ENCODE results near the gene RFX3.

Gene RFX3

DNA sequence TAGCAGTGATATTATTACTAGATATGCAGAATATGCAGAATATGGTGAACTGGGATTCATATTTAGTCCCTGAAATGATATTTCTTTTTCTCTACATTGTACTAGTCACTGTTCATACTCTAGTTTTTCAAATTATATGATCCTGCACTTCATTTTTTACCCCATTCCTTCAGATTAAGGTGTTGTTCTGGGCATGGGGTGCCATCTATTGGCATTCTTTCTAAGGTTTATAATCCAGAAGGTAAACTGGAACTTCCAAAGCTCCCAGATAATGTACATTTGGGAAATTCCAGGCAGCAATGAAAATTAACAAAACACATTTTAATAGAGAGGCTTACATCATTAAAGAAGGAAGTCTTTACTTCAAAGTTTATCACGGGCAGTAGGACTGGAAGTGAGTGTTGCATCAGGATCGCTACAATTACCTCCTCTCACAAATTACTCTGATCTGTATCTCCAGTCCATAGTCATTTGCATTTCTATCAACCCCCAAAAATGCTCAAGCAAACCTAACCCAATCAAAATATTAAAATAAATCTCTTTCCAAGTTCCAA, 12.5 kb downstream of the RFX3 start:
- no peak for DNase-seq (ENCODE audit: low read depth)

DNA sequence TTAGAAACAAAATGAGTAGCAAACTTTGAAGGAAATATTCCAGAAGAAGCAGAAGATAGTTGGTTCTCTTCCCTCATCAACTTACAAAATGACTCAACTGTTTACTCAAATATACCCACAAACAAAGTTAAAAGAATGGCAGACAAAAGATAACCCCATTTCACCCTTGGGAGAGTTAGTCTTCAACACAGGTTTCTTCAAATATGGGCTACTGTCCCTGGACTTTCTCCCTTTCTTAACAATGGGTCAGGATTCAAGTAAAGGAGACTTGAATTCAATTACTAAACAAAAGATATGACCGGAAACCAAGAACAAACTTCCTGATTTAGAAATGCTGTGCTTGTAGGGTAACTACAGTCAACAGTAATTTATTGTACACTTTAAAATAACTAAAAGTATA, 14.2 kb downstream of the RFX3 start:
- no peak for DNase-seq (ENCODE audit: low read depth)

DNA sequence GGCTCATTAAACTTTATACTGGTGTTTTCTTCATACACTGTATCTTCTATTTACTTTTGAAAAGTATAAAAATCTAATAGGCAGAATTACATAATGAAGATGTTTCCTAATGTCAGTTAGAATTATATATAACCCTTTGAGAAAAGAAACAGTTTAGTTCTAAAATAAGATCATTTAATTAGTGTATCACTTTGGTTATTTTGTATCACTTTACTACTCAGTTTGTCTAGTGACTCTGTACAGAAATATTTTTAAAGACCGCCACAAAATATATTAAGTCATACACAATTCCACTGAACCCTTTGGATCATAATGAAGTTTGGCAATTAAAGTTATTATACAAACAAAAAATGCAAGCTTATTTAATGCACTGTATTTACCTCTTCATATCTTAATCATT, 15.0 kb downstream of the RFX3 start:
- no peak for DNase-seq (ENCODE audit: low read depth)

DNA sequence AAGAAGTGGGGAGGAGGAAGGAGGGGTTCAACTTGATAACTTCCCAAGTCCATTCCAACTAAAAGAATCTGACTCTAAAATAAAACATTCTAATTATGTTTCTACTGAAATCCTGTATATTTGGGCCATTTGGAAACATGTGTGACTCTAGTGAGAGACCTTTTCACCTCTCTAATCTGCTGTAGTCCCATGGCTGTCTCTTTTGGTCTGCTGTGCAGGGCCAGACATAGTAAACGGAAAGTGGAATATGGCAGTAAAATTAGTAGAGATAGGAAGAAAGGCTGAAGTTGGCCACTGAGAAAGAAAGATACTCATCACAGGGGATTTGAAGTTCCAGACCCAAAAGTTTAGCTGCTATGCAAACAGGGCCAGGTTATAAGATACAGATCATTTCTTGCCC, 15.9 kb downstream of the RFX3 start:
- no peak for DNase-seq (ENCODE audit: low read depth)

DNA sequence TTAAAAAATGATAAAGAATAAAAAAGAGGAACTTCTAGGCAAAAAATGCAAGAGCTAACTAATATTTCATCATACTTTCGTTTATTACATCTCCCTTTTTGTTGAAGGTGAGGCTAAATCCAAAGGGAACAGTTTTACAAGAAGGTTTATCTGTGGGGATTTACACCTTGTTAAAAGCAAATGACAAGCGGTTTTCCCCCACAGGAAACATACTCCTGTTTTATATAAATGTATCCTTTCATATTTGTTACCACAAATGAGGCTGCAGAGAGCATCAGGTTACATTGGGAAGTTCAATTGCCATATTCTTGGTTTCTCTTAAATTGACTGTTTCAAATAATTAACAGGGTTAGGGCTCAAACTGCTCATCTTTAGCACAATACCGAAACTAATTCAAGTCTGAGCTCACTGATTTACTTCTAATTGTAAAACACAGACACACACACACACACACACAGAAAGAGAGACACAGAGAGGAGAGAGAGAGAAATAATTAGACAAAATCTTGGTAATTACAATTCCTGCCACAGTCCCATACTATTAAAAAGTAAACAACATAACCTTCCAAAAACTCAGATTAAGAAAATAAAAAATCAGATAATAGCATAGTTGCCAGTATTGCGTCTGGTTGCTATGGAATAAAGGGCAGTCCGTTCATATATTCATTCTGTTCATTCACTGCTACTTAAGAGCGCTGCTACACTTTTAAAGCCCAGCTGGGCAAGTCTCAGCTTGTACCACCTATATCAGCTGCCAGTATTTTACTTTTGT, 17.1 kb downstream of the RFX3 start:
- DNase-seq (ENCODE audit: low read depth) = no peak

DNA sequence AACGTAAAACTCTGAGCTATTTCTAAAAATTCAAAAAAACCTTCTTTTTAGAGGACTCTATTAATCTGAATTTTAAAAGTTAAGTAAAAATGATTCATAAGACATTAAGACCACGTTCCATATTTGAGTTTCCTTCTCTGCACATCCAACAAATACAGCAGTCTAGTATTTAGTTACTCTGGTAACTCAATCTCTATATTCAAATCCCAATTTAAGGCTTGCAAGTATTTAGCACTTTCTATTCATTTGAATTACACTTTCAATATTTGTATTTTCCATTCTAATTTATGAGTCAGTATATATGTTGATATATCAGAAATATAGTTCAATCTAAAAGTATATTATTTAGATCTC, 17.7 kb downstream of the RFX3 start:
- DNase-seq (ENCODE audit: low read depth) = no peak

DNA sequence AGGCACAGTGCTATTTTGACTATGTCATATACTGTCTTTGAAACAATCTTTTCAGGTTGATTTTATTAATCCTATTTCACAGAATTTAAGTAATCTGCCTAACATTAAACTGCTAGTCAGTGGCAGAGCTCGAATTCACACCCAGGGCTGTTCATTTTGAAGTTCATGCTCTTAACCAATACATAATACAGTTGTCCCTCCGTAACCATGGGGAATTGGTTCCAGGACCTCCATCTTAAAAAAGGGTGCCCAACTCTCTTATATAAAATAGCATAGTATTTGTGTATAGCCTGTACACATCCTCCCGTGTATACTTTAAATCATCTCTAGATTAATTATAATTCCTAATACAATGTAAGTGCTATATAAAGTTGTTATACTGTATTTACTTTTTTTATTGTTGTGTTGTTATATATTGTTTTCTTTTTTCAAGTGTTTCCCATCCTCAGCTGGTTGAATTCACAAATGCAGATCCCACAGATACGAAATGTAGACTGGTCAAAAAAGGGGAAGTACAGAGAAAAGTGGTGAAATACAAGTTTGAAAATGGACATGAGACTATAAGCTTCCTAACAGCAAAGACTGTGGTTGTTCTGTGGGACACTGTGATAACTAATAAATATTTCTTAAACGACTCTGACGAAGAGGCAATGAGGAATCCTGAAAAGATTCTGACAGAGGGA, 18.3 kb downstream of the RFX3 start:
- DNase-seq (ENCODE audit: low read depth) = no peak

DNA sequence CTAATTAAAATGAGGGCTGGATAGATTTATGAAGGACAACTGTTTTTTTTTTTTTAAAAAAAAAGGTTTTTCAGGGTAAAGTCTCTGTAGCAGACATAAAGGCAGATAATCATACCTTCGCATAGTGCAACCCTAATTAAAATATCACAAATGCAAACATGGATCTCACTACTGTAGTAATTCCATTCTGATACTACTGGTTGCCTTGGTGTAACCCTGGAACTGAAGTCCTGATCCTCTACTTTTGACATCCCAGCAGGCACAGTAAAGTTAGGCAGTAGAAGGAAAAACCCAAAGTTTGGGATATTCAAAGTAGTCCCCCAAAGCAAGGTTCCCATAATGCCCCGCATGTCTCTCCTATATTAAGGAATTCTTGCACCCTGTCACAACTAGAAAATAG, 19.6 kb downstream of the RFX3 start:
- no peak for DNase-seq (ENCODE audit: low read depth)

DNA sequence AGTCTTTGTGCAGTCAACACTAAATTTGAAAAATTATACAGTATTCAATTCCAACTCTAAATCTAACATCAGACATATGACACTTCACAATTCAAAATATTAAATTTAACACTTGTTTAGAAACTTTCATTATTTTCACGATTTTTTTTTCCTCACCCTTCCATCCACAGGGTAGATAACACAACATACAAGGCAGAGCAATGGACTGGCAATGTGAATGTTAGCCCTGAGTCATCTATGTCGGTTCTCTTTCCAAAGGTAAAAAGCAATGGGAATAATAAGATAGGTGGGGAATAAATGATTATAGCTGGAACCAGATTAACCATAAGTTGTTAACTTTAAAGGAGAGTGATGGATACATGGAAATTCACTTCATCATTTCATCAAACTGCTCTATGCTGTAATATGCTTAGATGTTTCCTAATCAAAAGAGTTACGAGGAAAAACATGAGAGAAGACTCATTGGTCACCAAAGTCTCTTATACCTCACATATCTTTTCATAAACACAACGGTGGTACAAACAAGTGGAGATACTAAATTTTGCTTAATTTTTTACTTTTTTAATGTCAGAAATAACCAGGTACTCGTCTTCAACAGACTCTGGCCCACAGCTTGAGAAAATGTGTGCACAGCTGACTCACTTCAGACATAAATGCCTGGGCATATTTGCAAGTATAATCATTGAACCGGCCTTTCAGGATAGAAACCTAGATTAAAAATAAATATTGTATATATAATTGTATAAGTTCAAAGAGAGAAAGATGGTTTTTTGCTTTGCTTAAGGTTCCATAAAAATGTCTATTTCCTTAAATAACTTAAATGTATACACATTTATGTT, 23.0 kb downstream of the RFX3 start:
- no peak for DNase-seq (ENCODE audit: low read depth)

DNA sequence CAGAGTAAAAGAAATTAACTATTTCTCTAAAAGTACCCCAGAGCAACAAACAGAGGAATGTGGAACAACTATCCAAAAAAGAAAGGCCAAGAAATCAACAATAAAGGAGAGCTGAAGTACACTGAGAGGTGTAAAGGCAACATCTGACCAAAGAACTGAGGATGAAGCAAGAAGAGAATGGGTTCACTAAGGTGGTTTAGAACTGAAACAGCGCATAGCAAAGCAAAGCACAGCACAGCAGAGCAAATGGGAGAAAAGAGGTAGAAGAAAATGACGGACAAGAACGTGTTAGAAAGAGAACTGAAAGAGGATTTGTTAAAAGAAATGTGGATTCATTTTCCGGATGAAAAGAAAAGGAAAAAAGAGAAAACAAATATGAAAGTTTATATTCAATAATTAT, 25.8 kb downstream of the RFX3 start:
- no peak for DNase-seq (ENCODE audit: low read depth)

DNA sequence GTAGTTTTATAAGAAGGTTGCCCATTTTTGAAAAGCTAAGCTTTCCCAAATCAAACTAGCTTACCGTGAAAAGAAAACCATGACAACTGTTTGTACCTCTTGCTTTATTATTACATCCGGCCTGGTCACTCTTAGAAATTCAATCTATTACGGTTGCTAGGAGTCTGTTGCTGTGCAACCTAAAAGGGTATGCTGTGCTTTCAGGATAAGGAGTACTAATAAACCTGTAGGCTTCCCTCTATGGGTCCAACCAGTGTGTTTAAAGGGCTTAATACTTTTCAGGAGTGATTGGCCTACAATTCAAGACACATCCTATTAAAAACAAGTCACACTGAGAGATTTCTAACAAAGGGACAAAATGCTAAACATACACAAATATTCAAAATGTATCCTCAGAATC, 27.1 kb downstream of the RFX3 start:
- no peak for DNase-seq (ENCODE audit: low read depth)

DNA sequence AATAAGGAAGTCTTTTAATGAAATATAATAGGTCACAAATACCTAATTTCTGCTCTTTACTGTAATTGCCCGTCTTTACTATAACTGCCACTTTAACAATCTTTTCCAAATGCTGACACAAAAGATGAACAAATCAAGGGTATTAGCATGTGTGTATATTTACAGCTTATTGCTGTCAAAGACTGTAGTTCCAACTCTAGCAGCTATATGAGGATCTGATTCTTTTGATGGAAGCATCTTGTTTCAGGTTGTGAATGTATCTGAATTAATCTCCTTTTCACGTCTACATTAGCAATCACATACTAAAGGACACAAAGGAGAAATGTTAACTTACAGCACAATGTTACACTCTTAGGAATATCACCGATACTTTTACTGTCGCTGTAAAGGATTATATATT, 27.9 kb downstream of the RFX3 start:
- DNase-seq (ENCODE audit: low read depth) = no peak

DNA sequence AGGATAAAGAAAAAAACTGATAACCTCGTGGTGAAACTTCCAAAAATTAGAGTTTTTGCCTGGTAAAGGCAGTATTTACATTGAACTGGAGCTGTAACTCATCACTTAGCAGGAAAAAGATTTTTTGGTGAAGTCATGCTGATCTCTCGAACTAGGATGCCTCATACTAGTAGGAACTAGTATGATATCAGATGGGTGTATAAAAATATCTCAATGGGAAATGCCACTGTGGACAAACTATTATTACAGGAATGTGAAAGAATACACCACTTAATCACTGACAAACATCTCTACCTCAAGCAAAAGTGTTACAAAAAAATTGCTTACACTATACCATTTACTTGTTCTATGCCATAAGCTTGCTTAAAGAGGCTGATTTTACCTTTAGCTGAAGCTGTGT, 28.4 kb downstream of the RFX3 start:
- DNase-seq (ENCODE audit: low read depth) = no peak

DNA sequence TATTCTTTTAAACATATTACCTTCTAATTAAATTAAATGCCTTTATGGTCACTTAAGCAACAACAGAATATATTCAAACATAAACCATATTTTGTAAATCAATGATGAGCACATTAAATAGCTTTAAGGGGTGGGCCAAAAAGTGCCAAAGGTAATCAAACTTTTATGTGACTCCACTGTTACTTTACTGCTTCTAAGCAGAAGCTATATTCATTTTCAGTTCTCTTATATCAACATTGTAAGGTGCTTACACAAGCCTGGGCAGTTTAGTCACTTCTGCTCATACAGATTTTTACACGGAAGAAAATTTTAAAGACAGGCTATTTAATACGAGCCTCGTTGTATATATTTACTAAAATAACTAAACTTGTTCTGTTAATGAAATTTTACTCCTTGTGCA, 29.9 kb downstream of the RFX3 start:
- no peak for DNase-seq (ENCODE audit: low read depth)

DNA sequence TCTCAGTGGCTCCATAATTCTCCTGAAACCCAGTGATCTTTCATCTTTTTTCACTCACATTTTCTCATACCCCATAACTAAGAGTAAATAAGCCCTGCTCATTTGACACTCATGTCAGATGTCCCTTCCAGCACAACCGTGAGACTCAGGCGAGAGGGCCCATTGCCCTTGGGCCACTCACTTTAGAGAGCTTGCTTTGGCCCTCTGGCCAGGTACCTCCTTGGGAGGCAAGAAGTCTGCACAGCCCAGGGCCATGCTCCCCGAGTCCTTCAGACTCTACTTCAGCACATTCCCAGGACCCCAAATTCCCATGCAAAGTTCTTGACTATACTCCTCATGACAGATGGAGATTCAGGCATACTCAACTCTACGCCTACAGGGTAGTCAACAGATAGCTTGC, 33.6 kb downstream of the RFX3 start:
- no peak for DNase-seq (ENCODE audit: low read depth)

DNA sequence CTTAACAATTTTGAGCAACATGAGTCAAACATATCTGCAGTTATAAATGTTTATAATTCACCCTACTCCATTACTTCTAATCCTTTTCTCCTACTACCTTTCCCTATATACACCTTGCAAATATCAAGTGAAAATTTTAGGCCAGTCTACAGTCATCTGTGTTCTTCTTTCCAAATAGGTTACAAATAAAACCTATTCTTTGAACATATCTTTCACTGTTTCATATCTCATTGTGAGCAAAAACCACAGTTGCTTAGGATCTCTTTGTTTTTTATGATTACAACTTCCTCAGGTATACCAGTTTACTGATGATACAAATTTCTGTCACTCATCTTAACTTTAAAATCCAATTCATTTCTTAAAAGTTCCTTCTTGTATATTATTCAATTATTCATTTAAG, 34.4 kb downstream of the RFX3 start:
- DNase-seq (ENCODE audit: low read depth) = no peak

DNA sequence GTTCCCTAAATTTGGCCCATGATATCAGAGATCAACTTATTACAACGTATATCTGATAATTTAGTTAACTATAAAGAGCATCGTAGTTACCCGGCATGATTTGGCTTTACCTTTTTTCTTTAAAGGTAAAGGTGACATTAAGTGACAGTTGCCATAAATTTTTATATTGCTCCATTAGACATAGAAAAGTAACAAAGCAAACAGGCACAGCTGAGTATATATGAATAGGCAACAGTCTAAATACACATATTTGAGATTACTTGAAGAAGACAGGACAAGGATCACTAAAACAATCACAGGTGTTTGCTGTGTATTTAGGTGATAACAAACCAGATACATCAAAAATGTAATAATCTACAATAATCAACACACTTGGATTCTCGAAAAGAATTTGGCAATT, 34.8 kb downstream of the RFX3 start:
- no peak for DNase-seq (ENCODE audit: low read depth)

DNA sequence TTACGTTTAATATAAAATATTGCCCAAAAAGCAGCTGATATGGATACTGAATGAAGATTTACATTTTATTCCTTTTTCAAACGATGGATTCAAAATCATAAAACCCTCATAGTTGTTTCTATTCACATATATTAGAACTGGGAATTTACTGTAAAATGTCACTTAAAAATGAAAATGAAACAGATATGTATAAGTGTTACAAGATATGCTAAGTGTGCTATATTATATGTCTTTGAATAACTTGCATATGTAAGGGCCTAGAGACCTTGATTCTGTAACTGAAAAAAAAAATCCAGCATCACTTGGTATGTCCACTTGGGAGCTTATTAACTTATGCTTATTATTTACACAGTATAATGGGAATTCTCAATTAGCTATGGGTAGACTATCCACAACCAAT, 43.2 kb downstream of the RFX3 start:
- DNase-seq (ENCODE audit: low read depth) = no peak

DNA sequence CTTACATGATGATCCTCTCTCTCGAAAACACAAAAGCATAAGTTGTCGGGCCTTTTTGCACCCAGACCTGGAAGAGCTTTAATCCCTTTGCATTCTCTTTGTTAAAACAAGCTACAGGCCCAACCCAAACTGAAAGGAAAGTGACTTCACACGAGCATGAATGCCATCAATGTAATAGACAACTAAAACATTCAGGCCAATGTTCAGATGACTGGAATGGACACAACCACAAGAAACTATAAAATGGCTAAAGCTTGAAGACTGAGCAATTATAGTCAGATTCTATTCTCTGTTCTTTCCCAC, 45.5 kb downstream of the RFX3 start:
- DNase-seq (ENCODE audit: low read depth) = no peak

DNA sequence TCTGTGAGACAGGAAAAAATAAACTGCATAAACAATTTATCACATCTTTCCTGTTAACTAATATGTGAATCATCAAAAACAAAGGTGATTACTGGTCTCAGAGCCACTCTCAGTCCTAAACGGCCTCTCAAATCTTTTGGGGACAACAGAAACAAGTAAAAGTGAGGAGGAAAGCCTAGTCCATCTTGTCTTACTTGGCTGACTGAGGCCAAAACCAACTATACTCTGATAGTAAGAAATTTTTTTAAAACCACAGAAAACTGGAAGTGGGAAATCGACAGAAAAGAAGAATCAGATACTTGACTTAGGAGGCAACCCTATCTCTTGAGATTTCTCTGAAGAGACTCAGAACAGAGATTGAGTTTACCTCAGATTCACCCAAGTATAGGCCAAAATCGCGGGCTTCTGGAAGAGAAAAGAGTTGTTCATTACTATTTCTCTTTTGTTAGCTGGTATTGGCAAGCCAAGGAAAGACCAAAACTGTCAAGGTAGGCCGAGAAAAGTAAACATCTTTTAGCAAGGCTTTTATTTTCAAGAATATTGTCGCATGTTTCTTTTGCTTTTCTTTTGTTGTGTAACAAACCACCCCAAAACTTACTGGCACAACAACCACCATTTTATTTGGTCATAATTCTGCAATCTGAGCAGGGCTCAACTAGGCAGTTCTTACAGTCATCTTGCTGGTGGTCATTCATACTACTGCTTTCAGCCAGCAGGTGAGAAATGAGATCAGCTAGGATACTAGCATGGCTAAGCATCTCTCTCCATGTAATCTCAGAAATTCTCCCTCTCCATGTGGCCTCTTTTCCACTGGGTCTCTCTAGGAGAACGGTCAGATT, 46.1 kb downstream of the RFX3 start:
- DNase-seq (ENCODE audit: low read depth) = no peak

DNA sequence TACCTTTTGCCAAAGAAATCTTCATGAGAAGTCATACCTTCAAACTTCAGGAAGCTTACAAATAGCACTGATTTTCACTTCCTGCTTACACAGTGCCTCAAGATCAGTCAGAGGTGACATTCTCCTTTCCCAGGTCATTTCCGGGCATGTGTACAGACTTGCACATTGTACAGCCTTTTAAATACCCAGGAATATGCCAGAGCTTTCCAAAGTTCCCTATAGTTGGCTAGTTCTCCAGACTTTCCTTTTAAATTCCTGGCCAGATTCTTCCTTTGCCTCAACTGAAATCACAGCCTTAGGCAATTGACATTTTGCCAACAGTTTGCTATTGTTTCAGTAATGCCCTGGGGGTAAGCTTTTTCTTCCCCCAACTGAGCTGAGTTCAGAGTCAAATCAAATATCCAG, 47.2 kb downstream of the RFX3 start:
- no peak for DNase-seq (ENCODE audit: low read depth)

DNA sequence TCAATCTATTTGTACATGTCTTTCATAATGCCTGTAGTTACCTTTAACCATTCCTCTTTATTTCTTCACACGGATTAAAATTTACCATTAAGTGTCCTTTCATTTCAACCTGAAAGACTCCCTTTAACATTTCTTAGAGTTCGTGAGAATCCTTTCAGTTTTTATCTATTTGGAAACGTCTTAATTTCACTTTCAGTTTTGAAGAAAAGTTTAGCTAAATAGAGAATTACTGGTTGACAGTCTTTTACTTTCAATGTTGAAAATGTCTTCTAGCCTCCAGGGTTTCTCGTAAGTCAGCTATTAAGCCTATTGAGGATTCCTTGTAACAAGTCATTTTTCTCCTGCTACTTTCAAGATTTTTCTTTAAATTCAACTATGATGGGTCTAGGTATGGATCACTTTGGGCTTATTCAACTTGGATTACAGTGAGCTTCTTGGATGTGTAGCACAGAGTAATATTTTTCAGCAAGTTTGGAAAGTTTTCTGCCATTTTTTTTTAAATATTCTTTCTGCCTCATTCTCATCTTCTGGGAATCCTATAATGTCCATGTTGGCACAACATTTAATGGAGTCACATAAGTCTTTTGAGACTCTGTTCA, 48.5 kb downstream of the RFX3 start:
- DNase-seq (ENCODE audit: low read depth) = no peak
